ENCODE data around the gene FSIP1.

Gene FSIP1

GRCh38 chr15:39642011-39642640 lies 140.5 kb downstream of the FSIP1 start:
- DNase-seq = no peak

GRCh38 chr15:39641191-39641889 lies 141.3 kb downstream of the FSIP1 start:
- peak; percentile 87 for DNase-seq

GRCh38 chr15:39640665-39641064 lies 142.0 kb downstream of the FSIP1 start:
- DNase-seq = no peak

- DNase-seq = no peak
These were observed 143.6 kb downstream of the FSIP1 start for GRCh38 chr15:39639037-39639436.

- no peak for DNase-seq
These were observed 144.6 kb downstream of the FSIP1 start for GRCh38 chr15:39638041-39638440.

GRCh38 chr15:39631357-39631756 lies 151.3 kb downstream of the FSIP1 start:
- DNase-seq = peak; percentile 31

GRCh38 chr15:39629906-39630305 lies 152.7 kb downstream of the FSIP1 start:
- DNase-seq = no peak

DNA sequence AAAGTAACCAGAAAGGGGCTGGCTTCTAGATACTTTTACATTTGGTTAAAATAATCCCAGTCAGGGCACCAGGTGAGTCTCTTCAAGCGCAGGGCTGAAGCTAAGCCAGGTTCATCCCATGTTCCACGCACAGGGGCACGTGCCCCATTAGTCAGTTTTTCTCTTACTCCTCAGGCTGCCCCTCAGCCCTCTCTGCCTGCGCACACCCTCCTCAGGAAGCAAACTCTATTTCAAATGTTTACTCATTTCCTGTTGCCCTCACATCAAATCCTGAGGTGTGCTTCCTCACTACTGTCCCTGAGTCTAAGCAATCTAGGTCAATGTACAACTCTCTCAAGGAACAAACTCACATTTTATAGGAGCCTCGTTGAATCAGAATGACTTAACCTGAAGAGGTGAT lies 153.3 kb downstream of the FSIP1 start:
- DNase-seq = peak; percentile 84

- no peak for DNase-seq
These were observed 153.9 kb downstream of the FSIP1 start for GRCh38 chr15:39628546-39629257.

- DNase-seq = no peak
These were observed 154.5 kb downstream of the FSIP1 start for GRCh38 chr15:39628144-39628508.

GRCh38 chr15:39627451-39628143 lies 155.0 kb downstream of the FSIP1 start:
- no peak for DNase-seq

DNA sequence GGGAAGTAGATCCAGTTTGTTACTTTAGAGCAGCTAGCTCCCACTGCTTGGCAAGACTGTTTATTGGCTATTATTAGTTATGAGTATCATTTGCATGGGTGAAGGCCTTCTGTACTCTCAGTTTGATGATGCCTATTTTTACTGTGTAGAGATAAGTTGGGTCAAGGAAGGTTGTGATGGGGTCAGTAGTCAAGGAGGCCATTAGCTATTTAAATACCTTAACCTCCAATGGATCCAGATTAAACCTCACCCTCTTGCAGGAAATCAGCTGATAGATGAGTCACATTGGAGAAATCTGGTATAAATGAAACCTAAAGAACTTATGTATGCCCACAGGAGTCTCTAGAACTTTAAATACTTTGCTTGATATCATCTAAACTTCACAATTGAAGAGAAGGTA lies 156.8 kb downstream of the FSIP1 start:
- no peak for DNase-seq

DNA sequence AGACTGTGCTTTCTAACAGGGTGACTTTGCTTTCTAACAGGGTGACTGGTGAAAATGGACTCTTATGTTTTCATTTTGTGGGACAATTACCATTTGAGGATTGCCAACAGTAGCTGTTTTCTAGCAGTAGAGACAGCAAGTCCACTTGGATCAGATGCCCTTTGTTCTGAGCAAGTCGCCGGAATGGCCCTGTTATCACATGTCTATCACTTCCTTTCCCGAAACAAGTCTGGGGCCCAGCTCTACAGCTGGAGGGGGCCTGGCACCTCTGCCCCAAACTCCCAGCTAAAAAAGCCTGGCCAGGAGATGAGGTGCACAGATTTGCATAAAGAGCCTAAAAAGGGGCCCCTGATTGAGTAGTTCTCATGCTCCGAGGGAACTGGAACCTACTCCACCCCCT lies 157.2 kb downstream of the FSIP1 start:
- no peak for DNase-seq

DNA sequence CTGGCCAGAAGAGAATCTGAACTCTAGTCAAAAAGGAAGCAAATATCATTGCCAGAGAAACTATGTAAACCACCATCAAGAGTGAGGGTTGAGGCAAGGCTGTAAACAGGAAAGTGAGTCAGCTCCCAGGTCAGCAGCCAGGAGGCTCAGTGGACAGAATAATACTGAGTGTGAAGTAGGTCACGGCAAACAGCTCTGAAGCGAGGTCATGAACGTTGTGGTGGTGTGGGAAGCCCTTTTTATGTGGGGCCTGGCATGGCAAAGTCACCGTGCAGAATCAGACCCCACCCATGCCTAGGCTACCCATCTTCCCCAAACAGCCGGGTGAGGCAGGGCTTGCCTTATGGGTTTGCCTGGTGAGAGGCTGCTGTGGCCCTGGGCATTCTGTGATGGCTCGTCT lies 157.8 kb downstream of the FSIP1 start:
- DNase-seq = peak; percentile 91

- peak; percentile 86 for DNase-seq
These were observed 159.1 kb downstream of the FSIP1 start for GRCh38 chr15:39623529-39623931.

- DNase-seq = no peak
These were observed 159.8 kb downstream of the FSIP1 start for GRCh38 chr15:39622660-39623516.

- no peak for DNase-seq
These were observed 160.7 kb downstream of the FSIP1 start for GRCh38 chr15:39621976-39622375.

GRCh38 chr15:39621210-39621609 lies 161.4 kb downstream of the FSIP1 start:
- DNase-seq = no peak

DNA sequence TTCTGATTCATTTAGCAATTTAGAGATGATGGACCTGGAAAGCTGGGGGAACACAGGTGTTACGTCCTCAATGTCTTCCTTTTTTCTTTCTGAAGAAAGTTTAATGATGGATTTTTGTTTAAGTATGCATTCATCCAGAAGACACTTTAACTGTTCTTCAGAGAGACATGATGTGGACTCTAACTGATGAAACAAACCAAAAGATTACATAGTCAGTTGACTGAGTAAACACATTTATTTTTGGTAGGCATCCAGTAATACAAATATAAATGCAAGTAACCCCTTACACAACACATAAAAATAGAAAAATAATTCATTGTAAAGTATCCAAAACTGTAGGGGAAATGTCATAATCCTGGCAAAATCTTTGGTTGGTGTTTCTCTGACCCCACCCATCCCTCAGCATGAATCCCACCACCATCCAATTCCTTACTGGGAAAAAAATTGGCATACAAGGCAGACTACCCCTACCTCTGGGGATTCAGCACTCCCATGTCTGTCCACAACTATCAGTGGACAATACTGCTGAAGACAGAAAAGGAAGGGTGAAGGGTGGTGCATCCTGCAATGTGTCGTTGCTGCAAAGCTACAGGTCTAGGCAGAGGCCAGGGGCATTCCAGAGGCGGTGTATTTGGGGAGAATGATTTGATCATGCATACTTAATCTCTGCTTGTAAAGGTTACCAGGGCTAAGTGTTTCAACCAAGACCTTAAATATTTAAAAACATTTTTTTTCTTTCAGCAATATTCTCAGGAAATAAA lies 164.4 kb downstream of the FSIP1 start:
- no peak for DNase-seq

DNA sequence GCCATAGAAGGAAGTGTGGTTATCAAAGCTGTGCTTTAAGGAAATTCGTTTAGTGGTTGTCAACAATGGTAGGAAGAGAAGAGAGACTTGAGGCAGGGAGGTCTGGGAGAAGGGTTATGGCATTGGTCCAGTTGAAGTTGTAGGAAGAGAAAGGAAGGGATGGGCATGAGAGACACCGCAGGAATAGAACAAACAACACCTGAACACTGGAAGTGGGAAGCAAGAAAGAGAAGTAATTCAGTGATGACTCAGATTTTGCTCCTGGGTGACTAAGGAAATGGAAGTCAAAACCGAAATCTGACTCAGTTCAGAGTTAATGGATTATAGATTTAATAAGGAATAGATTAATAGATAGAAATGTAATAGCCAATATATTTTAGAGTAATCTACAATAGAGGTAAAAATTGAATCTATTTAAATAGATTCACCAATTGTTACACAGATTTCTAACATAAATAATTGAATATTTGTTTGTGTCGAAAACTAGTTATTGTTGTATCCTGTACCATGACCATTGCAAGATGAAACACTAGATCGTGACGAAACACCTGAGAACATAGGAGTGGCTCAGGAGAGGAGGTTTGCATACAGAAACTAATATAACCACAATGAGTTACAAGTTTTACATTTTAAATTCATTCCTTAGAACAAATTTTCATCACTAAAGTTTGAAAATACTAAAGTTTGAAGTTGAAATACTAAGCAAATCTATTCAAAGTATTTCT lies 165.7 kb downstream of the FSIP1 start:
- DNase-seq = no peak

DNA sequence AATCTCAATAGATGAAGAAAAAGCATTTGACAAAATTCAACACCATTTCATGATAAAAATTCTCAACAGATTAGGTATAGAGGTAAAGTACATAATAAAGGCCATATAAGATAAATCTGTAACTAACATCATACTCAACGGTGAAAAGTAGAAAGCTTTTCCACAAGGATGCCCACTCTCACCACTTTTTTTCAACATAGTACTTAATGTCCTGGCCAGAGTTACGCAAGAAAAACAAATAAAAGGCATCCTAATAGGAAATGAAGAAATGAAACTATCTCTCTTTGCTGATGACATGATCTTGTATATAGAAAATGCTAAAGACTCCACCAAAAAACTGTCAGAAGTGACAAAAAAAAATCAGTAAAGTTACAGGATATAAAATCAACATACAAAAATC lies 168.8 kb downstream of the FSIP1 start:
- no peak for DNase-seq
